Coronary artery (tissue), 2 donors: ENCODE measurements around the gene SAP30BP.
"Not testable (repeated sequence)": the region's sequence is repeated elsewhere in the genome, so short reads cannot be mapped to it uniquely, and the experiment has no call there.

Experiments
- DNase-seq: peaks from one replicate; pipeline ENCODE4 v3.0.0-alpha.2; 2017; ENCODE audit warnings: low spot score
- H3K27ac ChIP-seq, 2 donors: fragments of 200-600 bp; sonication (generic); one replicate each; pipeline ENCODE4 v1.5.1; 2016 to 2019
- H3K4me3 ChIP-seq: fragments of 200-600 bp; sonication (generic); 2 replicates; pipeline ENCODE4 v1.5.1; 2016; ENCODE audit warnings: mild to moderate bottlenecking, moderate library complexity
- TF ChIP-seq, protein P1 (sequence below): fragments of 200-600 bp; sonication (generic); IDR thresholded peaks from one replicate; pipeline ENCODE4 v1.5.1; 2019; ENCODE audit warnings: antibody characterized with exemption

Gene SAP30BP

GRCh38 chr17:75634376-75634740 is 32.8 kb upstream of the SAP30BP start:
- peak overlapping the region in 1 of 2 donors; percentile 79 for H3K27ac ChIP-seq
- TF ChIP-seq, protein P1, sequence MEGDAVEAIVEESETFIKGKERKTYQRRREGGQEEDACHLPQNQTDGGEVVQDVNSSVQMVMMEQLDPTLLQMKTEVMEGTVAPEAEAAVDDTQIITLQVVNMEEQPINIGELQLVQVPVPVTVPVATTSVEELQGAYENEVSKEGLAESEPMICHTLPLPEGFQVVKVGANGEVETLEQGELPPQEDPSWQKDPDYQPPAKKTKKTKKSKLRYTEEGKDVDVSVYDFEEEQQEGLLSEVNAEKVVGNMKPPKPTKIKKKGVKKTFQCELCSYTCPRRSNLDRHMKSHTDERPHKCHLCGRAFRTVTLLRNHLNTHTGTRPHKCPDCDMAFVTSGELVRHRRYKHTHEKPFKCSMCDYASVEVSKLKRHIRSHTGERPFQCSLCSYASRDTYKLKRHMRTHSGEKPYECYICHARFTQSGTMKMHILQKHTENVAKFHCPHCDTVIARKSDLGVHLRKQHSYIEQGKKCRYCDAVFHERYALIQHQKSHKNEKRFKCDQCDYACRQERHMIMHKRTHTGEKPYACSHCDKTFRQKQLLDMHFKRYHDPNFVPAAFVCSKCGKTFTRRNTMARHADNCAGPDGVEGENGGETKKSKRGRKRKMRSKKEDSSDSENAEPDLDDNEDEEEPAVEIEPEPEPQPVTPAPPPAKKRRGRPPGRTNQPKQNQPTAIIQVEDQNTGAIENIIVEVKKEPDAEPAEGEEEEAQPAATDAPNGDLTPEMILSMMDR: no peak
- peak overlapping the region; percentile 57 for H3K4me3 ChIP-seq
- no peak for DNase-seq

GRCh38 chr17:75634754-75635609 is 32.2 kb upstream of the SAP30BP start:
- H3K4me3 ChIP-seq: peak overlapping the region; percentile 57
- peak overlapping the region in 1 of 2 donors; percentile 79 for H3K27ac ChIP-seq
- TF ChIP-seq, protein P1: no peak
- DNase-seq: no peak

GRCh38 chr17:75635610-75636202 is 31.4 kb upstream of the SAP30BP start:
- DNase-seq: no peak
- TF ChIP-seq, protein P1: no peak
- H3K4me3 ChIP-seq: peak overlapping the region; percentile 57
- H3K27ac ChIP-seq: peak overlapping the region in 1 of 2 donors; percentile 3

- TF ChIP-seq, protein P1: no peak
- peak overlapping the region in 1 of 2 donors; percentile 3 for H3K27ac ChIP-seq
- no peak overlapping the region for H3K4me3 ChIP-seq
- DNase-seq: no peak
Observed at GRCh38 chr17:75636381-75637142, 30.6 kb upstream of the SAP30BP start.

DNA sequence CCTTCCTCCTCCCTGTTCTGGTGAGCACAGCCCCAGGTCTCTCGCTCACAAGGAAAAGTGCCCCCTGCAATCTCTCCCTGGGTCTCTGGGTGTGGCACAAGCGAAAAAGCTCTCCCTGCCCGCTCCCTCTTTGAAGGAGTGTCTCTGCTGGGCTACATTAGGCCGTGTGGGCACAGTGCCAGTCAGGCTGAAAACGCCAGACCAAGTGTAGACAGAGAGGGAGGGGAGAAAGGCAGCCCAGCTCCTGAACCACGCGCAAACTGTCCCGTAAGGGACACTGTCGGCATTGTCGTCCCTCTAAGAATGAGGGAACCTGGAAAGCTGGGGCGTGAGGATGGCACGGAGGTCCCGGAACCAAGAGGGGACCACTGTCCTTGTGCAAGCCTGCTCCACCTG is 30.0 kb upstream of the SAP30BP start:
- Histone ChIP-seq H3K4me3 (no peak overlapping the region), H3K27ac (no peak overlapping the region)
- TF ChIP-seq, protein P1: no peak
- no peak for DNase-seq

- Histone ChIP-seq H3K27ac (no peak overlapping the region), H3K4me3 (no peak overlapping the region)
- TF ChIP-seq, protein P1: no peak
- no peak for DNase-seq
Observed at GRCh38 chr17:75637551-75637950, 29.6 kb upstream of the SAP30BP start.

DNA sequence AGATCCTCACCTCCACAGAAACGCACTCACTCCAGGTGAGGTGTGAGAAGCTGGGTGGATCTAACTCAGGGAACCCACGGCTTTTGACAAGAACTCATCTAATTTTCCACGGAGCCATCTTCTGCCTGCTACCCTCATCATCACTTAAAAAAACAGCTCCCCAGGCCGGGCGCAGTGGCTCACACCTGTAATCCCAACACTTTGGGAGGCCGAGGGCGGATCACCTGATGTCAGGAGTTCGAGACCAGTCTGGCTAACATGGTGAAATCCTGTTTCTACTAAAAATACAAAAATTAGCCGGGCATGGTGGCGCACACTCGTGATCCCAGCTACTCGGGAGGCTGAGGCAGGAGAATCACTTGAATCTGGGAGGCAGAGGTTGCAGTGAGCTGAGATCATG is 29.1 kb upstream of the SAP30BP start:
- H3K27ac ChIP-seq, H3K4me3 ChIP-seq, DNase-seq: not testable (repeated sequence)
